HEK293T (cell line): ENCODE results near the gene DTYMK.

Experiments
- CTCF ChIA-PET: fragments of 350-600 bp; formaldehyde crosslinking; extraction: SDS; loops from one replicate; lab custom pipeline; 2021; ENCODE audit warnings: antibody characterized with exemption, inconsistent platforms; lab: Yijun Ruan, JAX
- POLR2A ChIA-PET: fragments of 350-600 bp; formaldehyde crosslinking; extraction: SDS; loops from one replicate; lab custom pipeline; 2020; ENCODE audit warnings: antibody characterized with exemption, inconsistent platforms; lab: Yijun Ruan, JAX
- DNase-seq: peaks from one replicate; pipeline ENCODE4 v3.0.0; 2012; ENCODE audit warnings: mixed read lengths; ENCODE audit errors: extremely low spot score
- ELF4 ChIP-seq: fragments of 450-650 bp; IDR thresholded peaks from 2 replicates; pipeline ENCODE4 v1.6.1; 2017; ENCODE audit warnings: antibody characterized with exemption

The DTYMK gene

DNA sequence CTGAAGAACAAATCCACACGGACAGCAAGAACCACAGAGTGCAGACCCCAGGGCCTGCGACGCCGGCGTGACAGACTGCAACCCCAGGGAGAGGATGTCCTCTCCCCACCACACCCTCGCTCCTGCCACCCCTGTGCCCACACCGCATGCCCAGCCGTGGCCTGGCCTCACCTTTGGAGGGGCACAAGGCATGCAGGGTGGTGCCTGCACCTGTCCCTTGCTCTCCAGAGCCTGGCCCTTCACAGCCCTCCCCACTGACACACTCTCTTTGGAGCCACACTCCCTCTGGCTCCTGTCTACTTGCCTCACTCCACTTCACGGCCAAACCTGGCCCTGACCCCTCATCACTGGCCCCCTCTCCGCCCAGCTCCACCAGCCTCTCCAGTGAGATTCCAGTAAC is 58.9 kb downstream of the DTYMK start:
- ChIA-PET POLR2A (no interaction called here), CTCF (no interaction called here)
- no peak for DNase-seq
- TF ChIP-seq ELF4, result no peak
